ENCODE data around the gene APBA3. TPM values are rescaled to one million over a fixed set of nuclear protein-coding genes. Genes with fewer than 3 reads are reported as not detected.

The APBA3 gene
- polyA plus RNA-seq, 1 donor (not counting 4 experiments of a cell fraction or from before 2014, with no cell fraction given), result 6.7 TPM

DNA sequence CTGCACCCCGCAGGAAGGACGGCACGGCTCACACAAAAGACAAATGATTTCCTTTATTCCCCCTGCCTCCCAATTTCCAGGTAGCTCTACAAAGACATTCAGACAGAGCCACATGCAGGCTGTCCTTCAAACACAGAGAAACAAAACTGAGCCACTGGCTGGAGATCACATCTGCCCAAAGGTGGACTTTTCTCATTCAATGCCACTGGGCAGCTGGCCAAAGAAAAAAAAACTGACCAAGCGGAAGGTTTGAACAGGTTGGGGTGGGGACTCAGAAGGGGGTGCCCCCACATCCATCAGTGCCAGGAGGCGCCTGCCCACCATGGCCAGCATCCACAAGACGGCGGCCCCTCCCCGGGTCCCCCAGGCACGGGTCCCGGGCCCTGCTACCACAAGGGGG lies 42.5 kb upstream of the APBA3 start:
- Histone ChIP-seq H2AFZ (ENCODE audit: control insufficient read depth, low read length) (no peak overlapping the region), H3K9me1 (ENCODE audit: control insufficient read depth, extremely low read depth, insufficient read depth, low read length) (no peaks in the 10 kb centered on the region), H3K9me3 (ENCODE audit: control insufficient read depth, low read depth, low read length) (peaks cover 4% of the 10 kb centered on the region), H4K20me1 (ENCODE audit: control insufficient read depth, extremely low read depth, insufficient read depth, low read length) (no peaks in the 10 kb centered on the region), H3K27me3 (ENCODE audit: control insufficient read depth, extremely low read depth, insufficient read depth, low read length) (peaks cover 30% of the 10 kb centered on the region), H3K27ac (ENCODE audit: control insufficient read depth, insufficient read depth, low read length) (no peak overlapping the region), H3K4me2 (ENCODE audit: control insufficient read depth, extremely low read depth, insufficient read depth, low read depth, low read length) (no peak overlapping the region), H3K79me2 (ENCODE audit: control insufficient read depth, insufficient read depth, low read length) (no peaks in the 10 kb centered on the region), H3K4me1 (ENCODE audit: control insufficient read depth, extremely low read depth, insufficient read depth, low read length) (peaks cover 2% of the 10 kb centered on the region), H3K36me3 (ENCODE audit: control insufficient read depth in 2 of 2, extremely low read depth in 1 of 2, insufficient read depth in 2 of 2, low read length in 2 of 2) (no peaks in the 10 kb centered on the region), H3K4me3 (ENCODE audit: control insufficient read depth in 2 of 3, extremely low read depth in 1 of 3, insufficient read depth in 2 of 3, low read depth in 1 of 3, low read length in 3 of 3) (no peak overlapping the region), H3K9ac (ENCODE audit: control insufficient read depth, extremely low read depth, insufficient read depth, low read length) (no peak overlapping the region)
- no peak for TF ChIP-seq EZH2 (IDR thresholded peaks at IDR 0.05; ENCODE audit: low read length)
- TF ChIP-seq, protein P1, sequence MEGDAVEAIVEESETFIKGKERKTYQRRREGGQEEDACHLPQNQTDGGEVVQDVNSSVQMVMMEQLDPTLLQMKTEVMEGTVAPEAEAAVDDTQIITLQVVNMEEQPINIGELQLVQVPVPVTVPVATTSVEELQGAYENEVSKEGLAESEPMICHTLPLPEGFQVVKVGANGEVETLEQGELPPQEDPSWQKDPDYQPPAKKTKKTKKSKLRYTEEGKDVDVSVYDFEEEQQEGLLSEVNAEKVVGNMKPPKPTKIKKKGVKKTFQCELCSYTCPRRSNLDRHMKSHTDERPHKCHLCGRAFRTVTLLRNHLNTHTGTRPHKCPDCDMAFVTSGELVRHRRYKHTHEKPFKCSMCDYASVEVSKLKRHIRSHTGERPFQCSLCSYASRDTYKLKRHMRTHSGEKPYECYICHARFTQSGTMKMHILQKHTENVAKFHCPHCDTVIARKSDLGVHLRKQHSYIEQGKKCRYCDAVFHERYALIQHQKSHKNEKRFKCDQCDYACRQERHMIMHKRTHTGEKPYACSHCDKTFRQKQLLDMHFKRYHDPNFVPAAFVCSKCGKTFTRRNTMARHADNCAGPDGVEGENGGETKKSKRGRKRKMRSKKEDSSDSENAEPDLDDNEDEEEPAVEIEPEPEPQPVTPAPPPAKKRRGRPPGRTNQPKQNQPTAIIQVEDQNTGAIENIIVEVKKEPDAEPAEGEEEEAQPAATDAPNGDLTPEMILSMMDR (optimal IDR thresholded peaks at IDR 0.05 in 1 of 3, IDR thresholded peaks at IDR 0.05 in 1 of 3, conservative IDR thresholded peaks at IDR 0.05 in 1 of 3; ENCODE audit: extremely low read depth in 1 of 3, insufficient read depth in 2 of 3, low read length in 3 of 3), result no peak
- FAIRE-seq, result no peak
- dilution Hi-C loops (cut with MboI; ENCODE audit: extremely low pct_ligation_motif_present, low sequenced_read_pairs), result no loop called here
- no peak for DNase-seq (ENCODE audit: low read depth, low spot score)

DNA sequence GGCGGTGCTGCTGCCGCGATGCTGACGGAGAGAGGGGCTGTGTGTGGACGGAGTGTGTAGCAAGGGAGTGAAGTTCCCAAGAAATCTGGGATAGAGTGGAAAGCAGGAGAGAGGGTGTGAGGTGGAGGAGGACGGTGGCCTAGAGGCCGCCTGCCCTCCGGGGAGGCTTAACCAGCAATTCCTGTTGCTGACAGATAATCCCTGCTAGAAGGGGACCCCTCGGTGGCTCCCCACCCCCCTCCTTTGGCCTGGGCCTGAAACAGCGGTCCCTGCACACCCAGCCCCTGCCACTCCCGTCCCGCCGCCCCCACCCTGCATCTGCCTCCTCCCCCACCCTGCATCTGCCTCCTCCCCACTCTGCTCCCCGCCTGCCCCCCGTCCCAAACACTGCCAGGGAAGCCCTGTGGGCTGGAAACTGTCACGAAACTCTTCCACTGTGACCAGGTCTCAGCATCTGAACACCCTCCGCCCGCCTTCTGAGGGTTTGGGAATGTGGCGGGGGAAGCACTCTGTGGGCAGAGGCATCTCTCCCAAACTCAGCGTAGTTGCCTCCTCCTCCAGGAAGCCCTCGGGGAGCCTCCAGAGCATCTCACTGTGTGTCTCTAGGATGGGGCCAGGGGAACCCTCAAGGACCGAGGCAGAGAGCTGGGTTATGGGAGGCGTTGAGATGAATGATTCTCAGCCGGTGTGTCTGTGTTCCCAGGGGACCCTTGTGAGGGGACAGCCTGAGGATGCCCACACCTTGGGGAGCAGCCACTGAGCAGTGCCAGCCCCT lies 41.8 kb upstream of the APBA3 start:
- Histone ChIP-seq H4K20me1 (ENCODE audit: control insufficient read depth, extremely low read depth, insufficient read depth, low read length) (no peaks in the 10 kb centered on the region), H3K4me3 (ENCODE audit: control insufficient read depth in 2 of 3, extremely low read depth in 1 of 3, insufficient read depth in 2 of 3, low read depth in 1 of 3, low read length in 3 of 3) (no peak overlapping the region), H3K36me3 (ENCODE audit: control insufficient read depth in 2 of 2, extremely low read depth in 1 of 2, insufficient read depth in 2 of 2, low read length in 2 of 2) (no peaks in the 10 kb centered on the region), H3K27me3 (ENCODE audit: control insufficient read depth, extremely low read depth, insufficient read depth, low read length) (peaks cover 30% of the 10 kb centered on the region), H3K9me1 (ENCODE audit: control insufficient read depth, extremely low read depth, insufficient read depth, low read length) (no peaks in the 10 kb centered on the region), H3K9ac (ENCODE audit: control insufficient read depth, extremely low read depth, insufficient read depth, low read length) (no peak overlapping the region), H3K27ac (ENCODE audit: control insufficient read depth, insufficient read depth, low read length) (no peak overlapping the region), H3K9me3 (ENCODE audit: control insufficient read depth, low read depth, low read length) (peaks cover 4% of the 10 kb centered on the region), H3K4me2 (ENCODE audit: control insufficient read depth, extremely low read depth, insufficient read depth, low read depth, low read length) (no peak overlapping the region), H2AFZ (ENCODE audit: control insufficient read depth, low read length) (no peak overlapping the region), H3K4me1 (ENCODE audit: control insufficient read depth, extremely low read depth, insufficient read depth, low read length) (peaks cover 2% of the 10 kb centered on the region), H3K79me2 (ENCODE audit: control insufficient read depth, insufficient read depth, low read length) (no peaks in the 10 kb centered on the region)
- DNase-seq (ENCODE audit: low read depth, low spot score) (no peak), FAIRE-seq (no peak)
- no peak for TF ChIP-seq EZH2 (IDR thresholded peaks at IDR 0.05; ENCODE audit: low read length)
- TF ChIP-seq, protein P1 (optimal IDR thresholded peaks at IDR 0.05 in 1 of 3, IDR thresholded peaks at IDR 0.05 in 1 of 3, conservative IDR thresholded peaks at IDR 0.05 in 1 of 3; ENCODE audit: extremely low read depth in 1 of 3, insufficient read depth in 2 of 3, low read length in 3 of 3), result no peak
- dilution Hi-C loops (cut with MboI; ENCODE audit: extremely low pct_ligation_motif_present, low sequenced_read_pairs), result no loop called here
